Gastroesophageal sphincter (tissue), 3 donors: Measurements from ENCODE around the gene CTNNB1.
A peak's percentile ranks its signal among the peaks of the same experiment; 100 is the strongest.

Experiments
- CTCF ChIP-seq, 4 experiments: fragments of 200-600 bp in 2 of 4; fragments of 450-650 bp in 2 of 4; sonication (generic) in 1 of 4; IDR thresholded peaks; one replicate each; pipeline ENCODE4 v1.5.1; 2017 to 2019; ENCODE audit warnings: antibody characterized with exemption in 4 of 4, mild to moderate bottlenecking in 2 of 4, moderate library complexity in 2 of 4
- EP300 ChIP-seq: sonication (generic); formaldehyde crosslinking; IDR thresholded peaks from one replicate; pipeline ENCODE4 v1.6.1; 2017; ENCODE audit warnings: antibody characterized with exemption, mild to moderate bottlenecking
- POLR2A ChIP-seq, 2 donors: fragments of 450-650 bp; IDR thresholded peaks; one replicate each; pipeline ENCODE4 v1.6.1; 2017; ENCODE audit warnings: antibody characterized with exemption in 2 of 2, mild to moderate bottlenecking in 2 of 2, moderate library complexity in 1 of 2
- POLR2AphosphoS5 ChIP-seq: sonication (generic); formaldehyde crosslinking; IDR thresholded peaks from one replicate; pipeline ENCODE4 v1.6.1; 2017; ENCODE audit warnings: antibody characterized with exemption

DNA sequence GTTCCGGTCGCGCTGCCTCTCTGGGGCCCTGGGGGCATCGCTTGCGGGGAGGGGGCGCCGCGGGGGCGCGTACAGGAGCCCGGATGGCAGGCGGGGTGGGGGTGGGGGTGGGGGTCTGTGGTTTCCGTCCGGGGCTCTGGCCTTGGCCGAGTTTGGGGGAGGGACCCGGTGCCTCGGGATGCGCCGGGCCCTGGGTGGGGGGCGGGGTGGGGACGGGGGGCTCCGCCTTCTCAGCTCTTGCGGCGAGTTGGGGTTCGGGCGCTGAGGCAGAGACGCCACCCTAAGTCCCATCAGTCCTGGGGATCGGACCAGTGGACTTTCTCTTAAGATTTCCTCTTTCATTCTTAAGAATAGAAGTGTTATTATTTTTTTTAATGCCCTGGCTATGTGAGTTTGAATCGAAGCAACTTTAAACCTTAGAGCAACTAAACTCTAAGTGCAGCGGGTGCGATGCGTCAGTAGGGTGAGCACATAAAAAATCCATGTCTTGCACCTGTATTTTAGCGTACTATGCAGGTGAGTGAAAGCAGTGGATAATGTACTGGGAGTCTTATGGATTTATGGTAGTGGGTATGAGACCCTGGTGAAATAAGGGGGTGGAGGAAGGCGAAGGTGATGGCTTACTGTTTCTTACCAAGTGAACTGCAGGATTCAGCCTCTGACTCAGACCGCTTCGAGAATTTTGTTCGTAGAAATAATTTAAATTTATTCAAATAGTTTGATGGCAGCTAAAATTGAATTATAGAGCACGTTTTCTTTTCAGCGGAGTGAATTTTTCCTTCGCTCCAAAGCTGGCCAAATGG is 762 bp downstream of the CTNNB1 start:
- TF ChIP-seq POLR2A (IDR thresholded peaks at IDR 0.05) (no peak), EP300 (no peak), CTCF (IDR thresholded peaks at IDR 0.05) (no peak), POLR2AphosphoS5 (peak; percentile 3)
